CD4-positive, CD25-positive, alpha-beta regulatory T cell (primary cell): ENCODE measurements around the gene KANSL2. TPM values are rescaled to one million over a fixed set of nuclear protein-coding genes. Genes with fewer than 3 reads are reported as not detected.
A peak's percentile ranks its signal among the peaks of the same experiment; 100 is the strongest.

Experiments used
- ATAC-seq, 2 donors: fragments of 150-1000 bp; cut with Tn5 transposase; one replicate each; pipeline ENCODE4 v1.10.0; 2021; ENCODE audit warnings: low read depth in 2 of 2, moderate number of reproducible peaks in 2 of 2, moderate library complexity in 1 of 2
- DNase-seq, 3 donors: peaks; one replicate each; pipeline versions ENCODE4 v3.0.0 to v3.0.0-alpha.2; 2012 to 2022; ENCODE audit warnings: mixed read lengths in 1 of 3
- H3K27ac ChIP-seq: one replicate; pipeline ENCODE4 v1.7.0; 2013; ENCODE audit warnings: mild to moderate bottlenecking, low read length; ENCODE audit not compliant: insufficient read depth, poor library complexity, severe bottlenecking
- H3K27me3 ChIP-seq: one replicate; pipeline ENCODE4 v1.7.0; 2013; ENCODE audit warnings: low read length; ENCODE audit not compliant: control insufficient read depth, insufficient read depth
- H3K36me3 ChIP-seq: one replicate; pipeline ENCODE4 v1.7.0; 2013; ENCODE audit warnings: mild to moderate bottlenecking, low read length, moderate library complexity; ENCODE audit not compliant: control insufficient read depth, insufficient read depth
- H3K4me1 ChIP-seq: 2 replicates; pipeline ENCODE4 v1.7.0; 2013; ENCODE audit warnings: mild to moderate bottlenecking, low read length; ENCODE audit not compliant: insufficient read depth, control insufficient read depth, poor library complexity, severe bottlenecking
- H3K4me3 ChIP-seq: one replicate; pipeline ENCODE4 v1.7.0; 2013; ENCODE audit warnings: low read depth, mild to moderate bottlenecking, low read length, moderate library complexity
- H3K9me3 ChIP-seq, 2 experiments: 1 replicate in 1 of 2; 2 replicates in 1 of 2; pipeline ENCODE4 v1.7.0; 2013; ENCODE audit warnings: low read length in 2 of 2, mild to moderate bottlenecking in 1 of 2, moderate library complexity in 1 of 2; ENCODE audit not compliant: control insufficient read depth in 2 of 2
- H3K27ac Mint-ChIP-seq, 3 donors: one replicate each; pipeline ENCODE4 v1.8.0; 2020 to 2022; ENCODE audit warnings: mild to moderate bottlenecking in 3 of 3, mixed read lengths in 3 of 3, moderate library complexity in 2 of 3
- H3K27me3 Mint-ChIP-seq: one replicate; pipeline ENCODE4 v1.8.0; 2022; ENCODE audit warnings: mild to moderate bottlenecking, mixed read lengths
- H3K36me3 Mint-ChIP-seq: one replicate; pipeline ENCODE4 v1.8.0; 2020; ENCODE audit warnings: mixed read lengths
- H3K4me1 Mint-ChIP-seq, 4 donors: one replicate each; pipeline ENCODE4 v1.8.0; 2020 to 2022; ENCODE audit warnings: mixed read lengths in 4 of 4, mild to moderate bottlenecking in 1 of 4
- H3K4me3 Mint-ChIP-seq, 4 donors: one replicate each; pipeline ENCODE4 v1.8.0; 2020 to 2022; ENCODE audit warnings: mild to moderate bottlenecking in 4 of 4, mixed read lengths in 4 of 4, moderate library complexity in 3 of 4
- H3K9me3 Mint-ChIP-seq, 7 donors: one replicate each; pipeline ENCODE4 v1.8.0; 2020 to 2022; ENCODE audit warnings: mixed read lengths in 7 of 7, mild to moderate bottlenecking in 3 of 7, moderate library complexity in 2 of 7
- polyA plus RNA-seq, 4 donors: library from polyadenylated mRNA; unstranded; fragments of 300-500 nt; fragmentation: Illumina TruSeq; gene quantifications; one replicate each; pipeline ENCODE4 v1.2.3, GENCODE V29; 2021
- total RNA-seq: library from RNA; stranded (reverse); gene quantifications from one replicate; pipeline ENCODE4 v1.2.3, GENCODE V29; 2022

Gene KANSL2
- total and polyA plus RNA-seq, 5 donors from 2014 or later, result 30.9 to 116 (median 40.4) TPM

DNA sequence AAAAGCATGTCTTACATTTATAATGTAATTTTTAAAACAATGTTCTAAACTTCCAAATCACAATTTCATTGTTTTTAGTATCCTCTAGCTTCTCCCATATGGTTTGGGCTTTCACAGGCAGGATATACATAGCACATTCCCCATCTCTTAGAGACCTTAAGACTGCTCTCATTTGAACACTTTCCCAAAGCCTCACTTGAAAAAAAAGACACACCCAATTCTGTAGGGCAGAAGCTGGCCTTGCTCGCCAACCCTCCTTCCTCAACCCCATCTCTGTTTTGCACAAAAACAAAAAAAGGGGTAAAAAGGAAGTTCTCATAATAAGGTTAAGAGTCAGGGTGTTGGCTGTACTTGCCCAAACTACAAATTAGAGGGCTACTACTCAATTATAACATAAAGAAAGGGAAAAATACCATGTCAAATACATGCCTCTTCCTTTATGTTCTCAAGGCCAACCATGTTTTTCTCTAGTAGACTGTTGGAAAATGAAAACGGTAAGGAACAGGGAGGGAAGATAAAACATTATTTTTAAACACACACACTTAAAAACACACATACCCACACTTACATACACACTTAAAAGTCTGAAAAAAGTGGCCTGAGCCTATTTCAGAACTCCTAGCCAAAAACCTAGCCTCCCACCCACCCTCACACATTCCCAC, 9.9 kb upstream of the KANSL2 start:
- Histone ChIP-seq H3K27me3 (no peaks in the 10 kb centered on the region), H3K27ac (no peak overlapping the region), H3K9me3 (no peaks in the 10 kb centered on the region), H3K4me3 (no peak overlapping the region), H3K4me1 (no peaks in the 10 kb centered on the region), H3K36me3 (peaks cover 78% of the 10 kb centered on the region)
- ATAC-seq (no peak), DNase-seq (no peak)
- Mint-ChIP-seq H3K4me1 (peaks cover 11 to 30% (median 25%) of the 10 kb centered on the region in 4 donors), H3K27ac (peak overlapping the region in 1 of 3 donors; percentile 13), H3K4me3 (no peak overlapping the region), H3K9me3 (no peaks in the 10 kb centered on the region), H3K27me3 (no peaks in the 10 kb centered on the region), H3K36me3 (peaks cover 35% of the 10 kb centered on the region)

DNA sequence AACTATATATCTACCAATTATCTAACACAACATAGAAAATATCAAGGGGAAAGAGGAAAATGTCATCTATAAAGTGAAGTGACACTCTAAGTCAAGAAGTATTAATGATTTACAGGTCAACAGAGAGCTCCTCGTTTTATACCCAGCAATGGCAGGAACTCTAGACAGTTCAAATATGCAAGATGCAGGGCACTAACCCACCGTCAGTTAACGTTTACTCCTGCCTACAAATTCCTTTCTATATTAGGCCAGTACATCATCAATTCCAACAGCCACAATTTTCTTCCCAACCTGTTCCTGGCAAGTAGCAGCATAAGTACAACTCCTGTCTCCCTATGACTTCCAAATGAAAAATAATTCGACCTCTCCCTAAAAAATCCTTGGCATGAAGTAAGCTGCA, 9.0 kb upstream of the KANSL2 start:
- H3K27me3 Mint-ChIP-seq, result no peaks in the 10 kb centered on the region
- no peak overlapping the region for H3K4me3 ChIP-seq
- no peaks in the 10 kb centered on the region for H3K27me3 ChIP-seq
- no peaks in the 10 kb centered on the region for H3K9me3 ChIP-seq
- H3K4me3 Mint-ChIP-seq, result no peak overlapping the region
- H3K27ac Mint-ChIP-seq, result peak overlapping the region; percentile 7 to 55 (median 9)
- peaks cover 0 to 1% (median 0%) of the 10 kb centered on the region in 7 donors for H3K9me3 Mint-ChIP-seq
- H3K27ac ChIP-seq, result no peak overlapping the region
- peaks cover 33% of the 10 kb centered on the region for H3K36me3 Mint-ChIP-seq
- H3K4me1 Mint-ChIP-seq, result peaks cover 11 to 32% (median 25%) of the 10 kb centered on the region in 4 donors
- DNase-seq, result no peak
- H3K36me3 ChIP-seq, result peaks cover 69% of the 10 kb centered on the region
- no peak for ATAC-seq
- H3K4me1 ChIP-seq, result no peaks in the 10 kb centered on the region

DNA sequence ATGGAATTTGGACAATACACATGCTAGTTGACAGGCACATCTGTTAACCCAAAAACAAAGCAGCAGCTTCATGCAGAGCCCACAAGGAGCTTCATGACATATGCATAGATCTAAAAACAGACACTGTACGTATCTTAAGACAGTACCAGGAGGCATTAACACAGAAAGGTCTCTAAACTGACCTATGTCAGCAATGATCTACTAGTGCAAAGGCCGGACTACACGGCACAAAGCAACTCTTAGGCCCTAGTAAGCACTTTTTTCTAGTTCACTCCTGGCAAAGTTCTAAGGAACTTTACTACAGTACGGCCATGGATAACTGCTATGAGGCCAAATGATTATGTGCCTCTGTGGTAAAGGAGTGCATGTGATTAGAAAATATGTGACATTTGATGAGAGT, 8.4 kb upstream of the KANSL2 start:
- Histone ChIP-seq H3K4me1 (no peaks in the 10 kb centered on the region), H3K36me3 (peaks cover 63% of the 10 kb centered on the region), H3K27me3 (no peaks in the 10 kb centered on the region), H3K4me3 (no peak overlapping the region), H3K9me3 (no peaks in the 10 kb centered on the region), H3K27ac (no peak overlapping the region)
- peaks cover 27% of the 10 kb centered on the region for H3K36me3 Mint-ChIP-seq
- peaks cover 11 to 29% (median 23%) of the 10 kb centered on the region in 4 donors for H3K4me1 Mint-ChIP-seq
- H3K27ac Mint-ChIP-seq, result peak overlapping the region in 1 of 3 donors; percentile 9
- no peak for DNase-seq
- H3K9me3 Mint-ChIP-seq, result peaks cover 0 to 1% (median 0%) of the 10 kb centered on the region in 7 donors
- no peak overlapping the region for H3K4me3 Mint-ChIP-seq
- ATAC-seq, result no peak
- no peaks in the 10 kb centered on the region for H3K27me3 Mint-ChIP-seq

DNA sequence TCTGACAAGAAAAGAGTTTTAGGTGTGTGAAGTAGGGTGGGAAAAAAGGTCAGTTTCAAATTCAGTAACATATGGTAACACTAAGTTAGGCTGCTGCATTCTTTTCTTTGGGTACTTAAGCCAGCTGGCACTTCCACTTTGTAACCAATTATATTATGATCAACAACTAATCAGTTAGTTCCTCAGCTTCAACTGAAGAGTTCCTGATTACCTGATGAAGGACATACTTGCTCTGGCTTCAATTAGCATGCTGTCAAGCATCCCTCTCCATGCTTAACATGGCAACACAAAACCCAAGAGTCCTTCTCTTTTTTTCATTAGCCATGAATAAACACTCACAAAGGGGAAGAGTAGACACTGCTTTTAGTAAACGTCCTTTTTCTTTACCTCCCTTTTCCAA, 6.8 kb upstream of the KANSL2 start:
- Mint-ChIP-seq H3K27me3 (no peaks in the 10 kb centered on the region), H3K4me3 (no peak overlapping the region), H3K9me3 (peaks cover 0 to 1% (median 0%) of the 10 kb centered on the region in 7 donors), H3K27ac (peak overlapping the region; percentile 29 to 72 (median 53)), H3K4me1 (peaks cover 11 to 24% (median 19%) of the 10 kb centered on the region in 4 donors), H3K36me3 (peaks cover 15% of the 10 kb centered on the region)
- Histone ChIP-seq H3K27ac (no peak overlapping the region), H3K9me3 (no peaks in the 10 kb centered on the region), H3K4me3 (no peak overlapping the region), H3K27me3 (no peaks in the 10 kb centered on the region), H3K36me3 (peaks cover 49% of the 10 kb centered on the region), H3K4me1 (no peaks in the 10 kb centered on the region)
- ATAC-seq, result no peak
- no peak for DNase-seq

DNA sequence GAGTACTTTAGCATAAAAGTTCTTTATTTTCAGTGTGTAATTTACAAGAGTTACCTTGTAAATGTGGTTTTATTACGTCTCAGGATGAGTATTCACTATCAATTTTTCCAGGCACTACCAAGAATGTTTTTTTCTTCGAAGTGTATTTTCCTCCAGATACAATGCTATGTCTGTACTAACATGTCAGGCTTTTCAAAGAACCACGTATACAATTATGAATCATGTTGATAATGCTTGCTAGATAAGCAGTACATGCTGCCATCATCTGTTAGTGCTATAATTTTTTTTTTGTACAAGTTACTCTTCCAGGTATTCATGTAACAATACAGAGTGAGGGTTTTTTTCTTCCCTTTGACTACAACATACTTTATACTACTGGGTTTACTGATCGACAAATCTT, 5.6 kb upstream of the KANSL2 start:
- Histone ChIP-seq H3K36me3 (peaks cover 36% of the 10 kb centered on the region), H3K4me1 (peaks cover 3% of the 10 kb centered on the region), H3K9me3 (no peaks in the 10 kb centered on the region), H3K27ac (no peak overlapping the region), H3K4me3 (no peak overlapping the region), H3K27me3 (no peaks in the 10 kb centered on the region)
- peak in 1 of 3 donors; percentile 32 for DNase-seq
- H3K36me3 Mint-ChIP-seq, result peaks cover 4% of the 10 kb centered on the region
- peak overlapping the region in 1 of 3 donors; percentile 66 for H3K27ac Mint-ChIP-seq
- H3K4me3 Mint-ChIP-seq, result peak overlapping the region in 1 of 4 donors; percentile 45
- H3K4me1 Mint-ChIP-seq, result peaks cover 7 to 24% (median 17%) of the 10 kb centered on the region in 4 donors
- peaks cover 0 to 1% (median 0%) of the 10 kb centered on the region in 7 donors for H3K9me3 Mint-ChIP-seq
- ATAC-seq, result no peak
- no peaks in the 10 kb centered on the region for H3K27me3 Mint-ChIP-seq

DNA sequence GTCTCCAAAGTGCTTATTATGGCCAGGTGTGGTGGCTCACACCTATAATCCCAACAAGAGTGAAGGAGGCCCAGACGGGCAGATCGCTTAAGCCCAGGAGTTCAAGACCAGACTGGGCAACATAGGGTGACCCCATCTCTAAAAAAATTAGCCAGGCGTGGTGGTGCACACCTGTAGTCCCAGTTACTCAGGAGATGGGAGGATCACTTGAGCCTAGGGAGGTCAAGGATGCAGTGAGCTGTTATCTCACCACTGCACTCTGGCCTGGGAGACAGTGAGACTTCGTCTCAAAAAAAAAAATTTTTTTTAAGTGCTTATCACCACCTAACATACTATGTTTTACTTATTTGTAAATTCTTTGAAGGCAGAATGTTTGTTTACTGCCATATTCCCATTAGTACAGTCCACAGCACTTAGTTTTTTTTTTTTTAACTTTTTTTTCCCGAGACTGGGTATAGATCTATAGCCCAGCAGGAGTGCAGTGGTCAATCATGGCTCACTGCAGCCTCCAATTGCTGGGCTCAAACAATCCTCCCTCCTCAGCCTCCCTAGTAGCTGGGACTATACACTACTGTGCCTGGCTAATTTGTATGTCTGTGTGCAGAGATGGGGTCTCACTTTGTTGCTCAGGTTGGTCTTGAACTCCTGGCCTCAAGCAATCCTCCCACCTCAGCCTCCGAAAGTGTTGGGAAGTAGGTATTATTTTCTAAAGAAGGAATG, 4.7 kb upstream of the KANSL2 start:
- Histone ChIP-seq H3K36me3 (peaks cover 29% of the 10 kb centered on the region), H3K9me3 (no peaks in the 10 kb centered on the region), H3K4me1 (peaks cover 5% of the 10 kb centered on the region), H3K4me3 (no peak overlapping the region), H3K27ac (no peak overlapping the region), H3K27me3 (no peaks in the 10 kb centered on the region)
- peak overlapping the region in 1 of 4 donors; percentile 29 for H3K4me3 Mint-ChIP-seq
- no peak for DNase-seq
- H3K36me3 Mint-ChIP-seq, result peaks cover 8% of the 10 kb centered on the region
- no peak for ATAC-seq
- peaks cover 0 to 1% (median 0%) of the 10 kb centered on the region in 7 donors for H3K9me3 Mint-ChIP-seq
- H3K4me1 Mint-ChIP-seq, result peaks cover 7 to 27% (median 20%) of the 10 kb centered on the region in 4 donors
- peak overlapping the region in 1 of 3 donors; percentile 52 for H3K27ac Mint-ChIP-seq
- no peaks in the 10 kb centered on the region for H3K27me3 Mint-ChIP-seq

DNA sequence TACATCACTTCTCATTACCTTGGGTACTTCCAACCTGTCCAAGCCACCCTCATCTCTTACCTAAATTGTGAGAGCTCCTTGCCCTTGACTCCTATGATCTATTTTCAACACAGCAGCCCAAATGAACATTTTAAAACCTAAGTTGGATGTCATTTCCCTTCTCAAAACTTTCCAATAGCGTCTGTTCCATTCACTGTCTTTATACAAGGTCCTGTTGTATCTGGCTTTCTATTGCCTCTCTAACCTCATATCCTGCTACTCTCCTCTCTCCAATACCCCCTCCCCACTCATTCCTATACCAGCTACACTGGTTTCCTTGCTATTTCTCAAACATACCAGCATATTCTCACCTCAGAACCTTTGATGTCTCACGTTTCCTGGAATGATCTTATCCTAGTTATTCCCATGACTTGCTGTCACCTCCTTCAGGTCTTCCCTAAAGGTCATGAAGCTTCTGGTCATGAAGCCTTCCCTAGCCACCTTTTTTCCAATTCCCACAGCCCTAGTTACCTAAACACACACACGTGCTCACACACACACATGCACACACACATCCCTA, 4.1 kb upstream of the KANSL2 start:
- DNase-seq, result no peak
- peaks cover 10% of the 10 kb centered on the region for H3K4me1 ChIP-seq
- peaks cover 7 to 33% (median 21%) of the 10 kb centered on the region in 4 donors for H3K4me1 Mint-ChIP-seq
- H3K36me3 ChIP-seq, result peaks cover 27% of the 10 kb centered on the region
- ATAC-seq, result no peak
- peak overlapping the region in 1 of 3 donors; percentile 8 for H3K27ac Mint-ChIP-seq
- peaks cover 0 to 1% (median 0%) of the 10 kb centered on the region in 7 donors for H3K9me3 Mint-ChIP-seq
- H3K27ac ChIP-seq, result no peak overlapping the region
- no peaks in the 10 kb centered on the region for H3K27me3 ChIP-seq
- H3K9me3 ChIP-seq, result no peaks in the 10 kb centered on the region
- no peaks in the 10 kb centered on the region for H3K27me3 Mint-ChIP-seq
- H3K4me3 Mint-ChIP-seq, result peak overlapping the region in 2 of 4 donors; percentile 29 to 62
- H3K36me3 Mint-ChIP-seq, result peaks cover 8% of the 10 kb centered on the region
- H3K4me3 ChIP-seq, result no peak overlapping the region
